HepG2 (cell line): ENCODE measurements around the gene GPR152.

Source experiments
- CTCF ChIP-seq: sonication (generic); formaldehyde crosslinking; IDR thresholded peaks from 2 replicates; pipeline ENCODE4 v1.5.0; 2020; ENCODE audit warnings: mild to moderate bottlenecking, missing genetic modification reagents, moderate library complexity
- ELF1 ChIP-seq: sonication (generic); formaldehyde crosslinking; IDR thresholded peaks from 2 replicates; pipeline ENCODE4 v1.4.0; 2020; ENCODE audit warnings: missing genetic modification reagents
- HNRNPH1 ChIP-seq: fragments of 200-400 bp; formaldehyde crosslinking; optimal IDR thresholded peaks from 2 replicates; pipeline ENCODE3; 2017; ENCODE audit warnings: mild to moderate bottlenecking, low read depth, low read length
- ZNF563 ChIP-seq: sonication (generic); formaldehyde crosslinking; IDR thresholded peaks from 2 replicates; pipeline ENCODE4 v1.8.0; 2022; ENCODE audit warnings: mild to moderate bottlenecking, moderate library complexity, missing genetic modification reagents
- ZNF740 ChIP-seq: sonication (generic); formaldehyde crosslinking; IDR thresholded peaks from 2 replicates; pipeline ENCODE4 v1.4.0; 2020; ENCODE audit warnings: missing genetic modification reagents
- ZNF792 ChIP-seq: IDR thresholded peaks from 2 replicates; pipeline ENCODE4 v1.6.1; 2016
- ZSCAN22 ChIP-seq: sonication (generic); formaldehyde crosslinking; IDR thresholded peaks from 2 replicates; pipeline ENCODE4 v1.4.0; 2020; ENCODE audit warnings: mild to moderate bottlenecking, missing genetic modification reagents

- TF ChIP-seq HNRNPH1 (no peak), ZSCAN22 (CRISPR knock-in tag) (no peak), ELF1 (CRISPR knock-in tag) (no peak), ZNF563 (CRISPR knock-in tag) (no peak), ZNF792 (CRISPR knock-in tag) (no peak), CTCF (CRISPR knock-in tag) (no peak), ZNF740 (no peak)
These were observed 29.1 kb downstream of the GPR152 start for GRCh38 chr11:67423466-67423865.
